H1 (cell line): Measurements from ENCODE around the gene STRIT1. TPM values are rescaled to one million over a fixed set of nuclear protein-coding genes. Genes with fewer than 3 reads are reported as not detected.

Experiments used
- CTCF ChIA-PET: fragments of 300-600 bp; sonication (Branson Sonifier 250); formaldehyde crosslinking; loops from one replicate; lab custom pipeline; 2021; ENCODE audit not compliant: partially characterized antibody; lab: Charles Lee
- POLR2A ChIA-PET: fragments of 300-600 bp; sonication (Branson Sonifier 250); formaldehyde crosslinking; loops from one replicate; lab custom pipeline; 2021; ENCODE audit warnings: inconsistent platforms; ENCODE audit not compliant: partially characterized antibody; lab: Charles Lee
- DNase-seq, 2 experiments: peaks; one replicate each; pipeline versions ENCODE4 v3.0.0 to v3.0.0-alpha.2; 2010 to 2022; ENCODE audit warnings: low spot score in 2 of 2, low read depth in 1 of 2, mixed read lengths in 1 of 2
- FAIRE-seq: peaks from 2 replicates; lab custom pipeline; 2011; peaks lifted over from hg19 to GRCh38; lab: Jason Lieb, UNC
- H2AFZ ChIP-seq: 2 replicates; pipeline ENCODE4 v1.8.1; 2012; ENCODE audit warnings: low read length, inconsistent platforms
- H2AK5ac ChIP-seq: 2 replicates; pipeline ENCODE4 v1.6.1; 2013; ENCODE audit warnings: low read depth, low read length
- H2BK120ac ChIP-seq: replicated peaks from 2 replicates; pipeline ENCODE3; 2013; ENCODE audit warnings: low read depth, low read length, inconsistent platforms
- H2BK12ac ChIP-seq: 2 replicates; pipeline ENCODE4 v1.6.1; 2013; ENCODE audit warnings: low read depth, low read length
- H2BK15ac ChIP-seq: 2 replicates; pipeline ENCODE4 v1.6.1; 2013; ENCODE audit warnings: low read length
- H2BK20ac ChIP-seq: 2 replicates; pipeline ENCODE4 v1.6.1; 2013; ENCODE audit warnings: low read length
- H2BK5ac ChIP-seq: 2 replicates; pipeline ENCODE4 v1.6.1; 2013; ENCODE audit warnings: low read depth, low read length
- H3K14ac ChIP-seq: 2 replicates; pipeline ENCODE4 v1.6.1; 2013; ENCODE audit warnings: inconsistent platforms; ENCODE audit not compliant: insufficient read length
- H3K18ac ChIP-seq: 2 replicates; pipeline ENCODE4 v1.6.1; 2013; ENCODE audit warnings: low read length; ENCODE audit errors: extremely low read depth
- H3K23ac ChIP-seq: 2 replicates; pipeline ENCODE4 v1.6.1; 2013; ENCODE audit warnings: inconsistent platforms; ENCODE audit not compliant: insufficient read length
- H3K23me2 ChIP-seq: 2 replicates; pipeline ENCODE4 v1.6.1; 2013; ENCODE audit warnings: low read depth, low read length
- H3K27ac ChIP-seq: 2 replicates; pipeline ENCODE4 v1.6.1; 2011; ENCODE audit warnings: low read depth, low read length, inconsistent platforms
- H3K27me3 ChIP-seq, 4 experiments: replicated peaks in 1 of 4; 1 replicate in 1 of 4; 2 replicates in 3 of 4; pipeline versions ENCODE4 v1.6.1 to v1.8.1; 2011 to 2013; ENCODE audit warnings: low read length in 3 of 4, mild to moderate bottlenecking in 3 of 4, inconsistent platforms in 2 of 4, mixed read lengths in 2 of 4, moderate library complexity in 1 of 4; ENCODE audit not compliant: control insufficient read depth in 3 of 4, insufficient read depth in 3 of 4; ENCODE audit errors: extremely low read depth in 1 of 4
- H3K36me3 ChIP-seq, 4 experiments: 2 replicates each; pipeline versions ENCODE4 v1.6.1 to v1.8.1; 2011 to 2013; ENCODE audit warnings: mild to moderate bottlenecking in 4 of 4, low read length in 3 of 4, moderate library complexity in 2 of 4, control low read depth in 1 of 4, inconsistent platforms in 1 of 4; ENCODE audit not compliant: insufficient read depth in 4 of 4, control insufficient read depth in 2 of 4
- H3K4ac ChIP-seq: replicated peaks from 2 replicates; pipeline ENCODE3; 2013; ENCODE audit warnings: low read length, low read depth, mixed read lengths, inconsistent platforms; ENCODE audit not compliant: insufficient read length
- H3K4me1 ChIP-seq, 4 experiments: replicated peaks in 1 of 4; 1 replicate in 1 of 4; 2 replicates in 3 of 4; pipeline versions ENCODE4 v1.6.1 to v1.8.1; 2011 to 2013; ENCODE audit warnings: low read length in 3 of 4, inconsistent platforms in 2 of 4, mixed read lengths in 1 of 4; ENCODE audit not compliant: insufficient read depth in 4 of 4, control insufficient read depth in 3 of 4
- H3K4me2 ChIP-seq, 2 experiments: 2 replicates each; pipeline versions ENCODE4 v1.6.1 to v1.8.1; 2011 to 2013; ENCODE audit warnings: low read depth in 2 of 2, low read length in 2 of 2, control low read depth in 1 of 2, inconsistent platforms in 1 of 2, mild to moderate bottlenecking in 1 of 2; ENCODE audit not compliant: insufficient read depth in 1 of 2
- H3K4me3 ChIP-seq, 4 experiments: fragments of 200-600, 300-600 bp in 1 of 4; sonication (generic), shearing (Covaris generic), sonication (Bioruptor Twin) in 1 of 4; 2 replicates each; pipeline versions ENCODE4 v1.5.1 to v1.8.1; 2011 to 2016; ENCODE audit warnings: low read length in 4 of 4, low read depth in 3 of 4, control low read depth in 2 of 4, inconsistent platforms in 2 of 4, mild to moderate bottlenecking in 2 of 4, mixed read lengths in 1 of 4, moderate library complexity in 1 of 4; ENCODE audit not compliant: insufficient read depth in 2 of 4; ENCODE audit errors: extremely low read depth in 1 of 4
- H3K56ac ChIP-seq: replicated peaks from 2 replicates; pipeline ENCODE3; 2013; ENCODE audit warnings: low read depth, mild to moderate bottlenecking, mixed read lengths, low read length, inconsistent platforms; ENCODE audit not compliant: insufficient read length
- H3K79me1 ChIP-seq: 2 replicates; pipeline ENCODE4 v1.6.1; 2013; ENCODE audit warnings: low read depth, low read length, control low read depth
- H3K79me2 ChIP-seq, 2 experiments: 2 replicates each; pipeline versions ENCODE4 v1.6.1 to v1.8.1; 2012 to 2013; ENCODE audit warnings: low read length in 2 of 2, mild to moderate bottlenecking in 2 of 2, inconsistent platforms in 1 of 2; ENCODE audit not compliant: insufficient read depth in 2 of 2, control insufficient read depth in 1 of 2
- H3K9ac ChIP-seq, 4 experiments: replicated peaks in 1 of 4; 1 replicate in 1 of 4; 2 replicates in 3 of 4; pipeline versions ENCODE4 v1.6.1 to v1.8.1; 2011 to 2013; ENCODE audit warnings: low read depth in 3 of 4, low read length in 3 of 4, control low read depth in 2 of 4, mild to moderate bottlenecking in 2 of 4, moderate library complexity in 2 of 4, inconsistent platforms in 1 of 4; ENCODE audit errors: extremely low read depth in 1 of 4
- H3K9me3 ChIP-seq, 2 experiments: 2 replicates each; pipeline versions ENCODE4 v1.6.1 to v1.8.1; 2012 to 2013; ENCODE audit warnings: mild to moderate bottlenecking in 2 of 2, moderate library complexity in 2 of 2, control low read depth in 1 of 2, inconsistent platforms in 1 of 2, low read depth in 1 of 2, low read length in 1 of 2, mixed read lengths in 1 of 2; ENCODE audit not compliant: insufficient read depth in 2 of 2
- H4K20me1 ChIP-seq, 2 experiments: replicated peaks in 1 of 2; 2 replicates each; pipeline versions ENCODE3 to v1.8.1; 2011 to 2013; ENCODE audit warnings: inconsistent platforms in 2 of 2, low read length in 2 of 2, mild to moderate bottlenecking in 1 of 2; ENCODE audit not compliant: insufficient read depth in 2 of 2, control insufficient read depth in 1 of 2
- H4K5ac ChIP-seq: 2 replicates; pipeline ENCODE4 v1.6.1; 2013; ENCODE audit warnings: low read length, low read depth, mixed read lengths, inconsistent platforms; ENCODE audit not compliant: insufficient read length
- H4K8ac ChIP-seq: 2 replicates; pipeline ENCODE4 v1.8.0; 2013; ENCODE audit warnings: mild to moderate bottlenecking, moderate library complexity, low read length, inconsistent platforms; ENCODE audit not compliant: insufficient read depth; ENCODE audit errors: extremely low read depth
- H4K91ac ChIP-seq: replicated peaks from 2 replicates; pipeline ENCODE3; 2013; ENCODE audit warnings: low read length, mixed read lengths, inconsistent platforms; ENCODE audit not compliant: insufficient read length
- BACH1 ChIP-seq: IDR thresholded peaks from 2 replicates; pipeline ENCODE4 v1.6.1; 2012; ENCODE audit warnings: low read length, improper control_type of control experiment
- BCL11A ChIP-seq, 2 experiments: IDR thresholded peaks; one replicate each; pipeline ENCODE4 v1.6.1; 2011; ENCODE audit warnings: low read depth in 2 of 2, low read length in 2 of 2, mild to moderate bottlenecking in 2 of 2
- CEBPB ChIP-seq: IDR thresholded peaks from 2 replicates; pipeline ENCODE4 v1.6.1; 2012; ENCODE audit warnings: low read depth, low read length
- EZH2 ChIP-seq: fragments of 200-600 bp; sonication (generic); IDR thresholded peaks from 2 replicates; pipeline ENCODE4 v1.7.1; 2012; ENCODE audit warnings: low read depth, mild to moderate bottlenecking, moderate library complexity, low read length, inconsistent platforms; ENCODE audit not compliant: severe bottlenecking
- PHF8 ChIP-seq: fragments of 200-600 bp; sonication (generic); conservative IDR thresholded peaks from 2 replicates; pipeline ENCODE4 v1.7.1; 2012; ENCODE audit warnings: low read depth, mild to moderate bottlenecking, inconsistent platforms, low read length, moderate library complexity
- SIRT6 ChIP-seq: IDR thresholded peaks from one replicate; pipeline ENCODE4 v1.7.1; 2012; ENCODE audit warnings: low read length, inconsistent platforms
- WGBS, 2 experiments: shearing (Covaris generic) in 1 of 2; methylation state at CpG; one replicate each; pipeline versions ENCODE4 v1.1.6 to v1.1.7; 2013 to 2015; ENCODE audit warnings: low lambda C conversion rate in 2 of 2, mixed read lengths in 2 of 2, inconsistent platforms in 1 of 2, low coverage in 1 of 2, missing lambda C conversion rate in 1 of 2; ENCODE audit not compliant: insufficient replicate concordance in 2 of 2, insufficient coverage in 1 of 2, insufficient read length in 1 of 2; ENCODE audit errors: extremely low coverage in 1 of 2, missing lambda C conversion rate in 1 of 2; 5-methylcytosine and 5-hydroxymethylcytosine counted together
- polyA plus RNA-seq, 7 experiments: library from polyadenylated mRNA; depleted of rRNA in 3 of 7; stranded (reverse) in 5 of 7; unstranded in 2 of 7; fragments of >200 nt in 5 of 7; fragments of 200-250 nt in 2 of 7; gene quantifications; 1 replicate in 5 of 7; 2 replicates in 1 of 7; 4 replicates in 1 of 7; pipeline versions ENCODE4 v1.2.1 to v1.2.3, GENCODE V29; 2011 to 2013; ENCODE audit warnings: missing spikeins in 2 of 7, mixed read lengths in 2 of 7
- total RNA-seq: library from RNA; stranded (reverse); fragmentation: NEBNext Ultra II Directional; extraction: Animal tissue kit (Norgen Biotek cat#: 25700); gene quantifications from 2 replicates; pipeline ENCODE4 v1.2.1, GENCODE V29; 2021

Gene STRIT1
- total and polyA plus RNA-seq, 2 of the 8 experiments (the other 6 are each of a cell fraction or from before 2014, with no cell fraction given), result 0.15 to 0.47 TPM

DNA sequence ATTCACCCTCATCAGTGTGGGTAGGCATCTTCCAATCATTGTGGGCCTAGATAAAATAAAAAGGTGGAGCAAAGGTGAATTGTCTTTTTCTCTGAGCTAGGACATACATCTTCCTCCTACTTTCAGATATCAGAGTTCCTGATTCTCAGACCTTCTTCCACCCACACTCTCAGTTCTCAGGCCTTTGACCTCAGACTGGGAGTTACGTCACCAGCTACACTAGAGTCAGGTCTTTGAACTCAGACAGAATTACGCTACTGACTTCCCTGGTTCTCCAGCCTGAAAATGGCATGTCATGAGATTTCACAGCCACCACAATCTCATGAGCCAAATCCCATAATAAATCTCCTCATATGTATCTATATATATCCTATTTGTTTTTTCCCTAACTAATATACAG is 39.0 kb downstream of the STRIT1 start:
- no peak overlapping the region for H3K27ac ChIP-seq
- H2BK20ac ChIP-seq, result no peak overlapping the region
- H2AK5ac ChIP-seq, result no peak overlapping the region
- no peak overlapping the region for H2BK12ac ChIP-seq
- 95% methylated on average over 2 of the region's 2 CpGs; no CpG with 5 or more reads in 1 of the 2 experiments for WGBS, 2 experiments
- H3K27me3 ChIP-seq, result no peaks in the 10 kb centered on the region
- H4K91ac ChIP-seq, result no peak overlapping the region
- H3K36me3 ChIP-seq, result no peaks in the 10 kb centered on the region; a peak in 1 of 8 replicates
- no peak overlapping the region for H3K9ac ChIP-seq
- H3K4me1 ChIP-seq, result no peaks in the 10 kb centered on the region
- H3K4me3 ChIP-seq, result no peak overlapping the region
- no peaks in the 10 kb centered on the region for H3K9me3 ChIP-seq
- no peak overlapping the region for H2BK15ac ChIP-seq
- CTCF ChIA-PET, result interaction anchor here (0.6 to 0.9 kb wide), 2 partner anchors 68 to 676 kb away, joined by 3 to 5 read pairs; no protein-coding TSS in a partner anchor
- H3K4ac ChIP-seq, result no peak overlapping the region
- H3K79me2 ChIP-seq, result no peaks in the 10 kb centered on the region
- no peak for DNase-seq
- POLR2A ChIA-PET, result no interaction called here
- no peak overlapping the region for H3K56ac ChIP-seq
- H3K18ac ChIP-seq, result no peak overlapping the region
- no peak overlapping the region for H3K4me2 ChIP-seq
- FAIRE-seq, result no peak
- no peak overlapping the region for H3K23ac ChIP-seq
- H3K79me1 ChIP-seq, result no peaks in the 10 kb centered on the region
- H2AFZ ChIP-seq, result no peak overlapping the region
- no peaks in the 10 kb centered on the region for H3K23me2 ChIP-seq
- TF ChIP-seq BCL11A (IDR thresholded peaks at IDR 0.05; ENCODE audit: low read depth in 2 of 2, low read length in 2 of 2) (no peak), EZH2 (no peak), BACH1 (no peak), PHF8 (no peak), CEBPB (no peak), SIRT6 (no peak)
- H2BK5ac ChIP-seq, result no peak overlapping the region
- no peak overlapping the region for H4K5ac ChIP-seq
- H4K20me1 ChIP-seq, result no peaks in the 10 kb centered on the region
- H3K14ac ChIP-seq, result no peak overlapping the region
- H2BK120ac ChIP-seq, result no peak overlapping the region
- no peak overlapping the region for H4K8ac ChIP-seq
